Lung (tissue), 12 donors: ENCODE data around the gene TRNAU1AP. TPM values are rescaled to one million over a fixed set of nuclear protein-coding genes. Genes with fewer than 3 reads are reported as not detected.
"Not testable (repeated sequence)": the region's sequence is repeated elsewhere in the genome, so short reads cannot be mapped to it uniquely, and the experiment has no call there.

Source experiments
- ATAC-seq: fragments of 200-7000 bp; cut with Tn5 transposase; one replicate; pipeline ENCODE4 v1.9.1; 2020; ENCODE audit warnings: moderate number of reproducible peaks; ENCODE audit not compliant: insufficient read depth, low FRiP score
- DNase-seq, 3 donors: peaks; one replicate each; pipeline ENCODE4 v3.0.0-alpha.2; 2013 to 2017
- H3K27ac ChIP-seq, 2 donors: one replicate each; pipeline ENCODE4 v1.5.1; 2013; ENCODE audit warnings: mild to moderate bottlenecking in 2 of 2, moderate library complexity in 2 of 2, control low read depth in 1 of 2, inconsistent platforms in 1 of 2, low read depth in 1 of 2, low read length in 1 of 2
- H3K27me3 ChIP-seq, 3 donors: one replicate each; pipeline ENCODE4 v1.5.1; 2013; ENCODE audit warnings: low read length in 2 of 3; ENCODE audit not compliant: control insufficient read depth in 3 of 3, insufficient read depth in 3 of 3
- H3K36me3 ChIP-seq, 4 donors: one replicate each; pipeline ENCODE4 v1.5.1; 2013; ENCODE audit warnings: low read length in 4 of 4, mild to moderate bottlenecking in 1 of 4, moderate library complexity in 1 of 4; ENCODE audit not compliant: control insufficient read depth in 4 of 4, insufficient read depth in 4 of 4
- H3K4me1 ChIP-seq, 5 donors: one replicate each; pipeline ENCODE4 v1.5.1; 2013; ENCODE audit warnings: low read length in 5 of 5, mild to moderate bottlenecking in 2 of 5, moderate library complexity in 1 of 5; ENCODE audit not compliant: control insufficient read depth in 5 of 5, insufficient read depth in 5 of 5
- H3K4me3 ChIP-seq: one replicate; pipeline ENCODE4 v1.5.1; 2013; ENCODE audit warnings: mild to moderate bottlenecking, control low read depth, moderate library complexity
- H3K9ac ChIP-seq, 2 donors: one replicate each; pipeline ENCODE4 v1.5.1; 2013; ENCODE audit warnings: low read length in 2 of 2, control low read depth in 1 of 2; ENCODE audit not compliant: insufficient read depth in 1 of 2
- H3K9me3 ChIP-seq, 4 donors: one replicate each; pipeline ENCODE4 v1.5.1; 2013; ENCODE audit warnings: low read length in 3 of 4, mild to moderate bottlenecking in 1 of 4, moderate library complexity in 1 of 4; ENCODE audit not compliant: control insufficient read depth in 4 of 4, insufficient read depth in 3 of 4
- CTCF ChIP-seq: IDR thresholded peaks from 2 replicates; pipeline ENCODE4 v1.5.1; 2012; ENCODE audit warnings: mild to moderate bottlenecking; ENCODE audit errors: control extremely low read depth, extremely low read depth
- WGBS, 2 donors: extraction: QIAGEN DNeasy Blood & Tissue Kit; methylation state at CpG; one replicate each; pipeline ENCODE4 v1.1.7; 2013; 5-methylcytosine and 5-hydroxymethylcytosine counted together
- polyA plus RNA-seq, 2 donors: library from polyadenylated mRNA; stranded (reverse); fragments of 200-250 nt; gene quantifications; one replicate each; pipeline ENCODE4 v1.2.1, GENCODE V29; 2013
- total RNA-seq, 2 donors: library from RNA; depleted of rRNA in 1 of 2; stranded (reverse); fragments of >200 nt in 1 of 2; gene quantifications; one replicate each; pipeline ENCODE4 v1.2.1, GENCODE V29; 2014 to 2021
- donor health status: control.
- donor health status: control.
- donor health status: Bipolar disorder and iron deficiency.
- donor health status: healthy.
- donor health status: DM: yes; HTN: yes; CAD: no.

Gene TRNAU1AP
- total and polyA plus RNA-seq, 4 donors = 25.4 to 40.2 (median 30.2) TPM

GRCh38 chr1:28571911-28572310, 19.0 kb downstream of the TRNAU1AP start:
- Histone ChIP-seq H3K27ac (no peak overlapping the region), H3K9ac (no peak overlapping the region), H3K36me3 (peaks cover 21 to 42% (median 28%) of the 10 kb centered on the region in 4 donors), H3K4me3 (no peak overlapping the region), H3K9me3 (no peaks in the 10 kb centered on the region), H3K4me1 (no peaks in the 10 kb centered on the region), H3K27me3 (no peaks in the 10 kb centered on the region)
- ATAC-seq (no peak), DNase-seq (no peak)
- 90 to 96% methylated on average over 4 of the region's 4 CpGs for WGBS, 2 donors
- TF ChIP-seq CTCF = no peak

- not testable (repeated sequence) for DNase-seq, H3K9ac ChIP-seq, H3K9me3 ChIP-seq, H3K27ac ChIP-seq, H3K4me1 ChIP-seq, H3K27me3 ChIP-seq, H3K4me3 ChIP-seq, ATAC-seq
- WGBS, 2 donors = 78 to 85% methylated on average over 12 of the region's 12 CpGs
- peaks cover 23 to 43% (median 28%) of the 10 kb centered on the region in 4 donors for H3K36me3 ChIP-seq
Measured at GRCh38 chr1:28572891-28573290, 20.0 kb downstream of the TRNAU1AP start.

GRCh38 chr1:28573564-28573963, 20.7 kb downstream of the TRNAU1AP start:
- 98 to 100% methylated on average over 11 of the region's 11 CpGs for WGBS, 2 donors
- ATAC-seq = no peak

GRCh38 chr1:28577052-28577678, 24.3 kb downstream of the TRNAU1AP start:
- no peak for TF ChIP-seq CTCF
- Histone ChIP-seq H3K9ac (no peak overlapping the region), H3K9me3 (no peaks in the 10 kb centered on the region), H3K27ac (peak overlapping the region in 1 of 2 donors; percentile 73), H3K36me3 (peaks cover 18 to 36% (median 27%) of the 10 kb centered on the region in 4 donors), H3K27me3 (no peaks in the 10 kb centered on the region), H3K4me1 (peaks cover 0 to 14% (median 6%) of the 10 kb centered on the region in 5 donors), H3K4me3 (no peak overlapping the region)
- 93 to 96% methylated on average over 1 of the region's 1 CpG for WGBS, 2 donors
- no peak for DNase-seq
- ATAC-seq = no peak

More at GRCh38 chr1:28573564-28573963, 20.7 kb downstream of the TRNAU1AP start:
- no peaks in the 10 kb centered on the region for H3K27me3 ChIP-seq
- H3K4me1 ChIP-seq = no peaks in the 10 kb centered on the region
- H3K4me3 ChIP-seq = no peak overlapping the region
- no peak overlapping the region for H3K27ac ChIP-seq
- no peak overlapping the region for H3K9ac ChIP-seq
- H3K9me3 ChIP-seq = no peaks in the 10 kb centered on the region
- peaks cover 23 to 43% (median 30%) of the 10 kb centered on the region in 4 donors for H3K36me3 ChIP-seq
- TF ChIP-seq CTCF = no peak
- DNase-seq = no peak
